MM.1S (cell line): ENCODE measurements around the gene GSC.

ENCODE experiments used
- EZH2 ChIP-seq: fragments of 300-600 bp; sonication (generic); optimal IDR thresholded peaks from 2 replicates; pipeline ENCODE3; 2017; ENCODE audit warnings: low read depth, mild to moderate bottlenecking, antibody characterized with exemption, low read length, mixed read lengths
- EZH2phosphoT487 ChIP-seq: fragments of 300-600 bp; sonication (generic); IDR thresholded peaks from 2 replicates; pipeline ENCODE4 v1.6.1; 2018; ENCODE audit warnings: antibody characterized with exemption, low read length
- TF ChIP-seq, protein P1 (sequence below): fragments of 300-600 bp; sonication (generic); IDR thresholded peaks from 2 replicates; pipeline ENCODE4 v1.5.1; 2016; ENCODE audit warnings: antibody characterized with exemption, low read length, mixed read lengths

DNA sequence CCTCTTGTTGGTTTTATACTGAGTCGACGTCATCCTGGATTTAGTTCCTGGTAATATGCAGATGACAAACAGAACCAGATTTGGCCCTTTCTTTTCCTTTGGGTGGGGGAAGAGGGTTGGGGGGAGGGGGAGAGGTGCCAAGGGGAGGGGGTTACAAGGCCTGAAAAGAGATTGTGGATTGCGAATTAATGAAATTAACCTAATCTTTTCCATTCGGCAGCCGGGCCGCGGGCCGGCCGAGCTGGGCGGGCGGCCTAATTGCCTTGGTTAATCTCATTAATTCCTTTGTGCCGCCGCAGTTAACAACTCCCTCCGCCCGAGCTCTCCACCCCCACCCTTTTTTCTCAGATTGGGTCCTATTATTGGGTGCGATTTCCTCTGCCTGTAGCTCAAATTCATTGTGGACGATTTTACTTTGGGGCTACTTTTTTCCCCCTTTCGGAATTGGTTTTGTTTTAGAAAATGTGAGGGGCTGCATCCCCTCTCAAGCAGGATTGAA is 387 bp upstream of the GSC start:
- TF ChIP-seq, protein P1, sequence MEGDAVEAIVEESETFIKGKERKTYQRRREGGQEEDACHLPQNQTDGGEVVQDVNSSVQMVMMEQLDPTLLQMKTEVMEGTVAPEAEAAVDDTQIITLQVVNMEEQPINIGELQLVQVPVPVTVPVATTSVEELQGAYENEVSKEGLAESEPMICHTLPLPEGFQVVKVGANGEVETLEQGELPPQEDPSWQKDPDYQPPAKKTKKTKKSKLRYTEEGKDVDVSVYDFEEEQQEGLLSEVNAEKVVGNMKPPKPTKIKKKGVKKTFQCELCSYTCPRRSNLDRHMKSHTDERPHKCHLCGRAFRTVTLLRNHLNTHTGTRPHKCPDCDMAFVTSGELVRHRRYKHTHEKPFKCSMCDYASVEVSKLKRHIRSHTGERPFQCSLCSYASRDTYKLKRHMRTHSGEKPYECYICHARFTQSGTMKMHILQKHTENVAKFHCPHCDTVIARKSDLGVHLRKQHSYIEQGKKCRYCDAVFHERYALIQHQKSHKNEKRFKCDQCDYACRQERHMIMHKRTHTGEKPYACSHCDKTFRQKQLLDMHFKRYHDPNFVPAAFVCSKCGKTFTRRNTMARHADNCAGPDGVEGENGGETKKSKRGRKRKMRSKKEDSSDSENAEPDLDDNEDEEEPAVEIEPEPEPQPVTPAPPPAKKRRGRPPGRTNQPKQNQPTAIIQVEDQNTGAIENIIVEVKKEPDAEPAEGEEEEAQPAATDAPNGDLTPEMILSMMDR: no peak
- TF ChIP-seq EZH2 (no peak), EZH2phosphoT487 (no peak)
